Kidney capillary endothelial cell (primary cell): ENCODE results near the gene KRTAP10-5.
"Not testable (repeated sequence)": the region's sequence is repeated elsewhere in the genome, so short reads cannot be mapped to it uniquely, and the experiment has no call there.

Experiments
- DNase-seq: peaks from one replicate; pipeline ENCODE4 v3.0.0-alpha.2; 2018; ENCODE audit warnings: low spot score

The KRTAP10-5 gene

GRCh38 chr21:44590897-44591800 lies 10.7 kb upstream of the KRTAP10-5 start:
- not testable (repeated sequence) for DNase-seq

- DNase-seq = no peak
These were observed 9.9 kb upstream of the KRTAP10-5 start for GRCh38 chr21:44590311-44590721.

- no peak for DNase-seq
These were observed 9.3 kb upstream of the KRTAP10-5 start for GRCh38 chr21:44589586-44590305.

- no peak for DNase-seq
These were observed 8.7 kb upstream of the KRTAP10-5 start for GRCh38 chr21:44589094-44589493.

- DNase-seq = no peak
These were observed 5.5 kb upstream of the KRTAP10-5 start for GRCh38 chr21:44585892-44586291.

- DNase-seq = no peak
These were observed 3.4 kb upstream of the KRTAP10-5 start for GRCh38 chr21:44583800-44584147.

GRCh38 chr21:44583089-44583799 lies 2.8 kb upstream of the KRTAP10-5 start:
- no peak for DNase-seq

GRCh38 chr21:44582055-44582454 lies 1.7 kb upstream of the KRTAP10-5 start:
- no peak for DNase-seq

- no peak for DNase-seq
These were observed 754 bp upstream of the KRTAP10-5 start for GRCh38 chr21:44581158-44581557.

GRCh38 chr21:44579833-44580144 lies 615 bp downstream of the KRTAP10-5 start:
- DNase-seq = no peak

GRCh38 chr21:44579056-44579832 lies 1.2 kb downstream of the KRTAP10-5 start:
- no peak for DNase-seq

- DNase-seq = no peak
These were observed 1.9 kb downstream of the KRTAP10-5 start for GRCh38 chr21:44578371-44579055.

- no peak for DNase-seq
These were observed 4.4 kb downstream of the KRTAP10-5 start for GRCh38 chr21:44576025-44576420.

- no peak for DNase-seq
These were observed 4.9 kb downstream of the KRTAP10-5 start for GRCh38 chr21:44575307-44576024.

- no peak for DNase-seq
These were observed 5.7 kb downstream of the KRTAP10-5 start for GRCh38 chr21:44574457-44575306.

GRCh38 chr21:44573630-44574456 lies 6.6 kb downstream of the KRTAP10-5 start, which contains the start of gene KRTAP10-4:
Gene KRTAP10-4, plus strand, starts transcription at chr21:44573729. Its CDS starts 30 bp downstream, at chr21:44573759.
- DNase-seq = not testable (repeated sequence)

- DNase-seq = no peak
These were observed 7.3 kb downstream of the KRTAP10-5 start for GRCh38 chr21:44572959-44573583.
